ENCODE measurements around the gene EOMES. TPM values are rescaled to one million over a fixed set of nuclear protein-coding genes. Genes with fewer than 3 reads are reported as not detected.

EOMES gene
- total and polyA plus RNA-seq, 7 experiments from 2014 or later: 0.67 to 9.5 (median 1.5) TPM

- H3K36me3 Mint-ChIP-seq: no peaks in the 10 kb centered on the region
- no peaks in the 10 kb centered on the region for H3K4me1 Mint-ChIP-seq
- H3K27ac ChIP-seq (ENCODE audit: low read depth, low read length): no peak overlapping the region
- DNase-seq (no peak), ATAC-seq (no peak)
- intact Hi-C loops (cut with micrococcal nuclease): no loop called here
- no peak overlapping the region for H3K27ac Mint-ChIP-seq
- H3K9me3 Mint-ChIP-seq: peaks cover 0 to 6% (median 3%) of the 10 kb centered on the region in 11 donors
- ChIA-PET CTCF (no interaction called here), POLR2A (no interaction called here)
- H3K27me3 ChIP-seq (ENCODE audit: control insufficient read depth in 2 of 2, insufficient read depth in 2 of 2, low read length in 2 of 2): no peaks in the 10 kb centered on the region
- H3K27me3 Mint-ChIP-seq: peaks cover 0 to 8% (median 0%) of the 10 kb centered on the region in 5 donors
- no peak overlapping the region for H3K4me3 ChIP-seq (ENCODE audit: low read length)
- no peak overlapping the region for H3K4me3 Mint-ChIP-seq
- H3K4me1 ChIP-seq (ENCODE audit: control insufficient read depth in 2 of 2, insufficient read depth in 2 of 2, low read length in 2 of 2): no peaks in the 10 kb centered on the region
- no peaks in the 10 kb centered on the region for H3K9me3 ChIP-seq (ENCODE audit: control insufficient read depth in 2 of 3, low read length in 3 of 3)
- no peaks in the 10 kb centered on the region for H3K36me3 ChIP-seq (ENCODE audit: control insufficient read depth in 2 of 3, insufficient read depth in 3 of 3, low read length in 3 of 3)
These were observed 23.1 kb downstream of the EOMES start for GRCh38 chr3:27699067-27699466.

- Mint-ChIP-seq H3K4me3 (no peak overlapping the region), H3K4me1 (no peaks in the 10 kb centered on the region), H3K27me3 (peaks cover 0 to 17% (median 0%) of the 10 kb centered on the region in 5 donors), H3K36me3 (no peaks in the 10 kb centered on the region), H3K27ac (no peak overlapping the region), H3K9me3 (peaks cover 0 to 6% (median 3%) of the 10 kb centered on the region in 11 donors)
- no peak overlapping the region for H3K27ac ChIP-seq (ENCODE audit: low read depth, low read length)
- H3K4me3 ChIP-seq (ENCODE audit: low read length): no peak overlapping the region
- intact Hi-C loops (cut with micrococcal nuclease): no loop called here
- CTCF ChIA-PET: interaction anchor here (0.8 to 1.0 kb wide), 2 partner anchors 11 to 24 kb away, joined by 3 read pairs; no protein-coding TSS in a partner anchor
- no peaks in the 10 kb centered on the region for H3K27me3 ChIP-seq (ENCODE audit: control insufficient read depth in 2 of 2, insufficient read depth in 2 of 2, low read length in 2 of 2)
- H3K9me3 ChIP-seq (ENCODE audit: control insufficient read depth in 2 of 3, low read length in 3 of 3): no peaks in the 10 kb centered on the region
- POLR2A ChIA-PET: no interaction called here
- no peaks in the 10 kb centered on the region for H3K36me3 ChIP-seq (ENCODE audit: control insufficient read depth in 2 of 3, insufficient read depth in 3 of 3, low read length in 3 of 3)
- DNase-seq (no peak), ATAC-seq (no peak)
- H3K4me1 ChIP-seq (ENCODE audit: control insufficient read depth in 2 of 2, insufficient read depth in 2 of 2, low read length in 2 of 2): no peaks in the 10 kb centered on the region
These were observed 25.2 kb downstream of the EOMES start for GRCh38 chr3:27696906-27697305.

GRCh38 chr3:27695636-27696035 is 26.5 kb downstream of the EOMES start:
- Histone ChIP-seq H3K4me3 (ENCODE audit: low read length) (no peak overlapping the region), H3K27ac (ENCODE audit: low read depth, low read length) (no peak overlapping the region), H3K9me3 (ENCODE audit: control insufficient read depth in 2 of 3, low read length in 3 of 3) (no peaks in the 10 kb centered on the region), H3K27me3 (ENCODE audit: control insufficient read depth in 2 of 2, insufficient read depth in 2 of 2, low read length in 2 of 2) (no peaks in the 10 kb centered on the region), H3K36me3 (ENCODE audit: control insufficient read depth in 2 of 3, insufficient read depth in 3 of 3, low read length in 3 of 3) (no peaks in the 10 kb centered on the region), H3K4me1 (ENCODE audit: control insufficient read depth in 2 of 2, insufficient read depth in 2 of 2, low read length in 2 of 2) (no peaks in the 10 kb centered on the region)
- CTCF ChIA-PET: interaction anchor here (0.6 kb wide), 1 partner anchor 16 kb away, joined by 3 read pairs; no protein-coding TSS in a partner anchor
- H3K27me3 Mint-ChIP-seq: peaks cover 0 to 26% (median 3%) of the 10 kb centered on the region in 5 donors
- ATAC-seq: no peak
- intact Hi-C loops (cut with micrococcal nuclease): no loop called here
- peaks cover 0 to 5% (median 4%) of the 10 kb centered on the region in 5 donors for H3K36me3 Mint-ChIP-seq
- H3K27ac Mint-ChIP-seq: no peak overlapping the region
- no peak overlapping the region for H3K4me3 Mint-ChIP-seq
- DNase-seq: no peak
- peaks cover 0 to 13% (median 6%) of the 10 kb centered on the region in 11 donors for H3K9me3 Mint-ChIP-seq
- H3K4me1 Mint-ChIP-seq: no peaks in the 10 kb centered on the region
- POLR2A ChIA-PET: no interaction called here

- Histone ChIP-seq H3K27ac (ENCODE audit: low read depth, low read length) (no peak overlapping the region), H3K27me3 (ENCODE audit: control insufficient read depth in 2 of 2, insufficient read depth in 2 of 2, low read length in 2 of 2) (no peaks in the 10 kb centered on the region), H3K4me3 (ENCODE audit: low read length) (no peak overlapping the region), H3K4me1 (ENCODE audit: control insufficient read depth in 2 of 2, insufficient read depth in 2 of 2, low read length in 2 of 2) (no peaks in the 10 kb centered on the region), H3K36me3 (ENCODE audit: control insufficient read depth in 2 of 3, insufficient read depth in 3 of 3, low read length in 3 of 3) (no peaks in the 10 kb centered on the region), H3K9me3 (ENCODE audit: control insufficient read depth in 2 of 3, low read length in 3 of 3) (no peaks in the 10 kb centered on the region)
- DNase-seq (no peak), ATAC-seq (no peak)
- no peak overlapping the region for H3K4me3 Mint-ChIP-seq
- peaks cover 0 to 20% (median 9%) of the 10 kb centered on the region in 5 donors for H3K36me3 Mint-ChIP-seq
- peaks cover 0 to 3% (median 0%) of the 10 kb centered on the region in 7 donors for H3K4me1 Mint-ChIP-seq
- POLR2A ChIA-PET: no interaction called here
- CTCF ChIA-PET: no interaction called here
- peaks cover 0 to 43% (median 7%) of the 10 kb centered on the region in 5 donors for H3K27me3 Mint-ChIP-seq
- intact Hi-C loops (cut with micrococcal nuclease): no loop called here
- H3K27ac Mint-ChIP-seq: no peak overlapping the region
- peaks cover 0 to 23% (median 7%) of the 10 kb centered on the region in 11 donors for H3K9me3 Mint-ChIP-seq
These were observed 34.1 kb downstream of the EOMES start for GRCh38 chr3:27688053-27688452.

GRCh38 chr3:27686642-27687041 is 35.5 kb downstream of the EOMES start:
- H3K27ac Mint-ChIP-seq: no peak overlapping the region
- intact Hi-C loops (cut with micrococcal nuclease): no loop called here
- no peak for ATAC-seq
- peaks cover 0 to 35% (median 7%) of the 10 kb centered on the region in 5 donors for H3K27me3 Mint-ChIP-seq
- no peak for DNase-seq
- no peak overlapping the region for H3K27ac ChIP-seq (ENCODE audit: low read depth, low read length)
- peaks cover 0 to 3% (median 0%) of the 10 kb centered on the region in 7 donors for H3K4me1 Mint-ChIP-seq
- peaks cover 0 to 20% (median 9%) of the 10 kb centered on the region in 5 donors for H3K36me3 Mint-ChIP-seq
- ChIA-PET CTCF (no interaction called here), POLR2A (no interaction called here)
- H3K9me3 Mint-ChIP-seq: peaks cover 0 to 23% (median 7%) of the 10 kb centered on the region in 11 donors
- no peaks in the 10 kb centered on the region for H3K36me3 ChIP-seq (ENCODE audit: control insufficient read depth in 2 of 3, insufficient read depth in 3 of 3, low read length in 3 of 3)
- H3K4me3 ChIP-seq (ENCODE audit: low read length): no peak overlapping the region
- H3K4me3 Mint-ChIP-seq: no peak overlapping the region
- H3K4me1 ChIP-seq (ENCODE audit: control insufficient read depth in 2 of 2, insufficient read depth in 2 of 2, low read length in 2 of 2): no peaks in the 10 kb centered on the region
- no peaks in the 10 kb centered on the region for H3K9me3 ChIP-seq (ENCODE audit: control insufficient read depth in 2 of 3, low read length in 3 of 3)
- H3K27me3 ChIP-seq (ENCODE audit: control insufficient read depth in 2 of 2, insufficient read depth in 2 of 2, low read length in 2 of 2): no peaks in the 10 kb centered on the region

- intact Hi-C loops (cut with micrococcal nuclease): no loop called here
- Mint-ChIP-seq H3K4me1 (peaks cover 6 to 11% (median 9%) of the 10 kb centered on the region in 7 donors), H3K9me3 (peaks cover 0 to 15% (median 6%) of the 10 kb centered on the region in 11 donors), H3K27me3 (peaks cover 0 to 33% (median 7%) of the 10 kb centered on the region in 5 donors), H3K4me3 (no peak overlapping the region), H3K27ac (no peak overlapping the region), H3K36me3 (peaks cover 0 to 14% (median 5%) of the 10 kb centered on the region in 5 donors)
- Histone ChIP-seq H3K4me3 (ENCODE audit: low read length) (no peak overlapping the region), H3K27me3 (ENCODE audit: control insufficient read depth in 2 of 2, insufficient read depth in 2 of 2, low read length in 2 of 2) (no peaks in the 10 kb centered on the region), H3K4me1 (ENCODE audit: control insufficient read depth in 2 of 2, insufficient read depth in 2 of 2, low read length in 2 of 2) (no peaks in the 10 kb centered on the region), H3K9me3 (ENCODE audit: control insufficient read depth in 2 of 3, low read length in 3 of 3) (no peaks in the 10 kb centered on the region), H3K27ac (ENCODE audit: low read depth, low read length) (no peak overlapping the region), H3K36me3 (ENCODE audit: control insufficient read depth in 2 of 3, insufficient read depth in 3 of 3, low read length in 3 of 3) (no peaks in the 10 kb centered on the region)
- CTCF ChIA-PET: no interaction called here
- ATAC-seq (no peak), DNase-seq (no peak)
- POLR2A ChIA-PET: no interaction called here
These were observed 36.6 kb downstream of the EOMES start for GRCh38 chr3:27685474-27685873.

- CTCF ChIA-PET: interaction anchor here (0.7 kb wide), 1 partner anchor 181 kb away, joined by 3 read pairs; no protein-coding TSS in a partner anchor
- intact Hi-C loops (cut with micrococcal nuclease): loop anchor here in 1 of 2 donors (5.0 kb wide), 1 partner anchor 202 kb away; the partner anchor contains the start of gene SLC4A7
- peaks cover 0 to 25% (median 4%) of the 10 kb centered on the region in 5 donors for H3K27me3 Mint-ChIP-seq
These were observed 37.8 kb downstream of the EOMES start for GRCh38 chr3:27684302-27684701.

More at GRCh38 chr3:27684302-27684701, 37.8 kb downstream of the EOMES start:
- no peaks in the 10 kb centered on the region for H3K9me3 ChIP-seq (ENCODE audit: control insufficient read depth in 2 of 3, low read length in 3 of 3)
- H3K9me3 Mint-ChIP-seq: peaks cover 0 to 3% (median 0%) of the 10 kb centered on the region in 11 donors
- H3K4me1 ChIP-seq (ENCODE audit: control insufficient read depth in 2 of 2, insufficient read depth in 2 of 2, low read length in 2 of 2): no peaks in the 10 kb centered on the region
- ATAC-seq (no peak), DNase-seq (no peak)
- H3K4me1 Mint-ChIP-seq: peaks cover 6 to 15% (median 10%) of the 10 kb centered on the region in 7 donors
- POLR2A ChIA-PET: no interaction called here
- no peak overlapping the region for H3K27ac ChIP-seq (ENCODE audit: low read depth, low read length)
- H3K4me3 ChIP-seq (ENCODE audit: low read length): no peak overlapping the region
- peaks cover 0 to 2% (median 0%) of the 10 kb centered on the region in 5 donors for H3K36me3 Mint-ChIP-seq
- H3K27me3 ChIP-seq (ENCODE audit: control insufficient read depth in 2 of 2, insufficient read depth in 2 of 2, low read length in 2 of 2): no peaks in the 10 kb centered on the region
- H3K4me3 Mint-ChIP-seq: no peak overlapping the region
- no peaks in the 10 kb centered on the region for H3K36me3 ChIP-seq (ENCODE audit: control insufficient read depth in 2 of 3, insufficient read depth in 3 of 3, low read length in 3 of 3)
- H3K27ac Mint-ChIP-seq: no peak overlapping the region

Measured in naive thymus-derived CD4-positive, alpha-beta T cell (primary cell).